GM19193 (cell line): ENCODE measurements around the gene PRR18.

ENCODE experiments used
- POLR2A ChIP-seq: IDR thresholded peaks from 4 replicates; pipeline ENCODE4 v1.6.1; 2011; ENCODE audit not compliant: insufficient read depth, insufficient read length; ENCODE audit errors: extremely low read depth

The PRR18 gene

DNA sequence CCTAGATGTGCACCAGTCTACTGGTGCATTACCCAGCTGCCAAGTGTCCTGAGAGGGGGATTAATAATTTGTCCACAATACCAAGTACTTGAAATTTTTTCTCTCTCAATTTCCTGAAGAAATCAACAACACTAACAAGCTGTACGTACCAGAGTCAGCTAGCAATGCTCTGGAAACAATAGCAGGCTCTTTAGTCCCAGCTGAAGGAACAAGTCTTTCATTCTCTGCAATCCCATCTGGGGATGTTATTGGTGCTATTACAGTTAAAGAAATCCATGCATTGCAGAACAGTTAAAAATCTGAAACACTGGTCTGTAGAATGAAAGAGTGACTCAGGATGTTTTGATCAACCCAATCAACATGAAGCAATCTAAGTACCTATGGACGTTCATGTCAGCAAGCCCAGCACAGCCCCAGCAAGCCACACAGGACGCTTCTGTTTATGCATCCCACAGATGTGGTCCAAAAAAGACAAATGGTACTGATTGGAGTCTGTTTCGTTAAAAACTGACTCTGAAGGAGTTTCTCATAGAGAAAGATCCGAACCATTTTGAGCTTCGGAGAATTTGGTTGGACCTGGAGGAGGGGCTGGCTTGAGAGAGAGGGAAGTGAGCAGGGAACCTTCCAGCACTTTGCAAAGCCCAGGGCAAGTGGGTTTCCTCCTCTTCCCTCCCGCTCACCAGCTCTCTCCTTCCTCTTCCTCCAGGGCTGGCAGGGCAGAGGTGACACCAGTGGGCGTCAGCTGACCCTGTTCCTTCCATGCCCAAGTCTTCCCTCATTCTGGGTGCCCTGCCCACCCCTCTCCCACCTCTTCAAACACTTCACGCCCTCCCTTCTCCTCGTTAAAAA lies 11.9 kb downstream of the PRR18 start:
- TF ChIP-seq POLR2A, result no peak

DNA sequence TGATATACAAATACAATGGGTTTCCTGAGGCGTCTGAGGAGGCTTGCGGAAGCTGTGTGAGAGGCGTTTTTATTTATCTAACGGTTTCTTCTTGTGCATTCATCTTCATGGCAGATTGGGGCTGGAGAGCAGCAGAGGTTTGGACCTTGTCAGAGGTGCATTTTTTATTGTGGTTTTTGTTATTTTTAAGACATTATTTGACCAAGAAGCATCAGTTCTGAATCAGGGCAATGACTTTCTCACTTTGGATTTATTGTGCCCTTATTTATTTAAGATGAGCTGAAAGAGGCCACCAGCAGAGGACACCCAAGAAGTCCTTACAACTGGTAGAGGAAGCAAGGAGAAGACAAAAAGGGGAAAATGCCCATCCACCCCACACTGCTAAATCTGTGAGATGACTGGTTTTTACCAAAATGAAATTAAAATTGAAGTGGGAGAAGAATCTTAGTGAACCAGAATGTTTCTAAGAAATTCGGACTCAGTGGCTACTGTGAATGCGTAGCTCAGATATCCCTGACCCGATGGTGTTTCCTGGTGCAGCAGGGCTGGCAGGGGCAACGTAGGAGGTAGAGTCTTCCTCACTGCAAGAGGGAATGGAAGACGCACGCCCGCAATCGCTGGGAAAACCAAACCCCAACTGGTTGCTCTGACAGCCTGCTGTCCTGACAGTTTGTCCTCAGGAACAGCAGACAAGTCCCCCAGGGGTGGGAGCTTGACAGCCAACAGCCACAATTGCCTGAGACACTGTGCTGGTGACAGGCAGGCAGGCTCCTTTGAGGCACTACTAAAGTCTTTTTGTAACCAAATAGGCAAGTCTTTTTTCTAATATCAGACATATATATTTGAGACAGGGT lies 14.2 kb downstream of the PRR18 start:
- no peak for TF ChIP-seq POLR2A

DNA sequence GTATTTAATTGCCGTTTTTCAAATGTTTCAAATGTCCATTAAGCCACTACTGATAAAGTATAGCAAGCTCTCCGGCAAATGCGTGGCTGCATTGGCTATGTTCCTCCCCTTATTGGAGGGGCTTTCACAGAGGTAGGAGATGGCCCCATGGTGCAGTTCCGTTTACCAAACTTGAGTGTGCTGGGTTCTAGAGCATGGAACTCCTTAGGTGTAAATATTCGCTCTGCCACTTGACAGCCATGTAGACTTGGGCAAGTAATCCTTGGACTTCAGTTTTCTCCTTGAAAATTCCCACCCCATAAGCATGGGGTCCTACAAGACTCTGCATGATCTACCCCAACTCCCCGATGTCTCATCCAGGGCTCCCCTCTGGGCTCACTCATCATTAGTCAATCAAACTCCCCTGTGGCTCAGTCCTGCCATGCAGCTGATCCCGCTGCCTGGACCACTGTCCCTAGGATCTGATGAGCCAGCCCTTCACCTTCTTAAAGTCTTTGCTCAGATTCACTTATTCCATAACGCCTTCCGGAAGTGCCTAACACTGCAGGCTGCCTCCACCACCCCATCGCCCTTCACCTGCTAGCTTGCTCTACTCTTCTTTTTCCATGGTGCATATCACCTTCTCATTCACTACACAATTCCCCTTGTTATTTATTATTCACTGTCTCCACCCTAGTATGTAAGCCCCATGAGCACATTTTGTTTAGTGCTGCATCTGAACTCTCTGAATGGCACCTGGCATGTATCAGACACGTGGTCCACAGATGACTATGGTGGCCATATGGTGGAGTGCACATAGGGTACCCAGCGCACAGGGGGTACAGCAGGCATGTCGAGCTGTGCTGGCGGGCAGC lies 18.8 kb downstream of the PRR18 start:
- no peak for TF ChIP-seq POLR2A

DNA sequence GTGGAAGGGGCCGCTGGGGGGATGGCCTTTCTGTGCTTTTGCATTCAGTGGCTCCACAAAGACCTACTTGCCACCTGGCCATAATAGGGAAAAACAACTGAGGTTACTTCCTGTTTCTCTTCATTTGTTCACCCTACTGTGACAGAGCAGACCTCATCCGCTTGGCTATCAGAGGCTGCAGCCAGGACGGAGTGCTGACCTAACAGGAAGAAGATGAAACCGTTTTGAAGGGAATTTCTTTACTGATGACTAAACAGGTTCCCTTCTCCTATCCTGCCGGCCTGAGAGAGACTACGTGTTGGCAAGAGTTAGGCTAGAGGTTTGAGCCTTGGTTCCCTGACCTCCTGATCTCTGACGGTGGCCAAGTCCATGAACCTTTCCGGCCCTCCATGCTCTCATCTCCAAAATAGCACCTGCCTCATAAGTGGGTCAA lies 21.3 kb downstream of the PRR18 start:
- peak; percentile 20 for TF ChIP-seq POLR2A

DNA sequence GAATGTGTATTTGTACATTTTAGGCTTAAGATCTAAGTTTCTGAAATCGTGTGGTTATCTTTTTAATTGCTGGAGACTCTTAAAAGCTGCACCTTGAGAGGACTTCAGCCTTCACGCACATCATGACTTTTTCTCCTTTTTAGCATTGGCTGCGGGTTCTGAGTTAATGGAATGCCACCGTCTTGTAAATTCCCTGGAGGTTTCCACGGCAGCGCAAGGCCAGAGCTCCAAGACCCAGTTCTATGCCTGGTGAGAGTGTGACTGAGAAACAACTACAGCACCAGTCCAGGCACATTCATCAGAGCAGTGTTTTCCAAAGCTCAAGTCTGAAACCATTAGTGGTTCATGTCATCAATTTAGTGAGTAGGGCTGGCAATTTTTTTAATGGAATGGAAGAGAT lies 23.0 kb downstream of the PRR18 start:
- no peak for TF ChIP-seq POLR2A

DNA sequence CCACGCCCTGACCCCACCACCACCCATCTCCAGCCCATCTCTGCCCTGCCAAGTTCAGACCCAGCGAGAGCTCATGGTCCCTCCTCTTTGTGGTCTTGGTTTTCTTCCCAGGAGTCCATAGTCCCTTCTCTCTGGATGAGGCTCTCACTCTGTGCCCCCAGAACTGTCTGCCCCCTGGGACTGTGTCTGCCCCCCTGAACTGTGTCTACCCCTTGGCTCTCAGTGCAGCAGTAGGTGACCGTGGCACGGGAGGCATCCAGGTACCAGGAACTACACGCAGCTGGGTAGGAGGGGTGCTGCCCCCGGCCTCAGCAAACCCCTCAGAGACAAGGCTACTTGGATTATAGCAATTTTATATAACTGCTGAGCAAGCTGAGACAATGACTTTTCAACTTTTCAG lies 23.6 kb downstream of the PRR18 start:
- no peak for TF ChIP-seq POLR2A

DNA sequence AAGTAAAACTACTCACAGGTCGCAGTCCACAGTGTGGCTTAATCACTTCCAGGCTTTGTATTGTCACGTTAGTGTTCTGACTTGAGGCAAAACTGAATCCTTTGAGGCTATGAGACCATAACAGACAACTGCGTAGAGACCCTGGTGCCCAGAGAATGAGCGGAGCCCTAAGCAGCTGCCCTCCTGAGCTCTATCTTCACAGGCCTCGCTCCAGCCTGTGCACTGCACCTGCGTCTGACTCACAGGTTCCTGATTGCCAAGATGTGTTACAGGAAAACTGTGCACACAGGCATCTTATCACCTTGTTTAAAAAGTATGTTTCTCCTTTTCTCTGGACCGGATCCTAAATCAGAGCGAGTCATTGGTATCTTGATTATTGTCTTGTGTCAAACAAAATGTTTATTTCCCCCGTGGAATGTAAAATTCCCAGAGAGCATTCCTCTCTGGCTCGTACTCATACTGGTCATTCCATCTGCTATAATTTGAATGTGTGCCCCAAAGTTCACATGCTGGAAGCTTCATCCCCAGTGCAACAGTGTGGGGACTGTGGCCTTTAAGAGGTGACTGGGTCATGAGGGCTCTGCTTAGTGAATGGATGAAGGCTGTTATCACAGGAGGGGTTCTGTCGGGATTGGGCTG lies 25.7 kb downstream of the PRR18 start:
- TF ChIP-seq POLR2A, result no peak

DNA sequence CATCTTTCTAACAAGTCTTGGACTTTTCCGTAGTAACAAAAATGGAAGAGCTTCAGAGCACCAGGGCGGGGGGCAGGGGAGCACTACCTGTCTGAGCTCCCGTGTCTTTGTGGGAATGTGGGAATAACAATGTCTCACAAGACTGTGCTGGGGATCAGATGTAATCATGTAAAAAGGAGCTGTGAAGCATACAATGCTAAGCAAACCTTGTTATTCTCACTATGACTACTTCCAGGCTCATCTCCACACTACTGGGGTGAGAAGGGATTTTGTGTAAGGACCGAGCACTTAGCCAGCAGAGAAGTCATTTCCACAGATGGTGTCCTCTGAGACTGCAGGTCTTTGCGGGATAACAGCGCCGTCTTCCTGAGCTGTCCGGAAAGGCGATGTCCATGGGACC lies 27.1 kb downstream of the PRR18 start:
- TF ChIP-seq POLR2A, result no peak

DNA sequence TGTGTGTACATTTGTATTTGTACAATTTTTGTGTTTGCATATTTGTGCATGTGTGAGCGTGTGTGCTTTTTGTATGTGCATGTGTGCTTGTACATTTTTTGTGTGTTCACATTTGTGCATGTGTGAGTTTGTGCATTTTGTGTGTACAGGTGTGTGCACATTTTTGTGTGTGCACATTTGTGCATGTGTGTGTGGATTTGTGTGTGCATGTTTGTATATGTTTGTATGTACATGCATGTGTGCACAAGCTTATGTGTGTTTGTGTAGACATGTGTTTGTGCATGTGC lies 28.9 kb downstream of the PRR18 start:
- TF ChIP-seq POLR2A, result no peak

DNA sequence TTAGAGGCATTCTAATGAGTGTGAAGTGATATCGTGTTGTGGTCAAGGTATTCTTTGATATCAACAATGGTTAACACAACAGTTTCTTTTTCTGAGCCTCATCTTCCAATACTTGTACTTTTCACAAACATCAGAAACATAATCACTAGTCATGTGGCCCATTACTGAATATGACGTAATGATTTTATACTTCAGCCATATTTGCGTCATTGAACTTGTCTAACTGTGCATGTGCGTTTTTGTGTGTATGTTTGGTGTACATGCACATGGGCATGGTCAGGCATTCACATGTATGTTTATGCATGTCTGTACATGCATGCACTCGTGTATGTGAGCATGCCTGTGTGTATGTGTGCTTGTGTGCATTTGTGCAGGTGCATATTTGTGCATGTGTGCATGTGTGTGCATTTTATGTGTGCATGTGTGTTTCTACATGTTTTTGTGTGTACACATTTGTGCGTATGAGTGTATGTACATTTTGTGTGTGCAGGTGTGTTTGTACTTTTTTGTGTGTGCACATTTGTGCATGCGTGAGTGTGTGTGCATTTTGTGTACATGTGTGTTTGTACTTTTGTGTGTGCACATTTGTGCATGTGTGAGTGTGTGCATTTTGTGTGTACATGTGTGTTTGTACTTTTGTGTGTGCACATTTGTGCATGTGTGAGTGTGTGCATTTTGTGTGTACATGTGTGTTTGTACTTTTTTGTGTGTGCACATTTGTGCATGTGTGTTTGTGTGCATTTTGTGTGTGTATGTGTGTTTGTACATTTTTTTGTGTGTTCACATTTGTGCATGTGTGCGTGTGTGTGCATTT lies 29.4 kb downstream of the PRR18 start:
- TF ChIP-seq POLR2A, result no peak

DNA sequence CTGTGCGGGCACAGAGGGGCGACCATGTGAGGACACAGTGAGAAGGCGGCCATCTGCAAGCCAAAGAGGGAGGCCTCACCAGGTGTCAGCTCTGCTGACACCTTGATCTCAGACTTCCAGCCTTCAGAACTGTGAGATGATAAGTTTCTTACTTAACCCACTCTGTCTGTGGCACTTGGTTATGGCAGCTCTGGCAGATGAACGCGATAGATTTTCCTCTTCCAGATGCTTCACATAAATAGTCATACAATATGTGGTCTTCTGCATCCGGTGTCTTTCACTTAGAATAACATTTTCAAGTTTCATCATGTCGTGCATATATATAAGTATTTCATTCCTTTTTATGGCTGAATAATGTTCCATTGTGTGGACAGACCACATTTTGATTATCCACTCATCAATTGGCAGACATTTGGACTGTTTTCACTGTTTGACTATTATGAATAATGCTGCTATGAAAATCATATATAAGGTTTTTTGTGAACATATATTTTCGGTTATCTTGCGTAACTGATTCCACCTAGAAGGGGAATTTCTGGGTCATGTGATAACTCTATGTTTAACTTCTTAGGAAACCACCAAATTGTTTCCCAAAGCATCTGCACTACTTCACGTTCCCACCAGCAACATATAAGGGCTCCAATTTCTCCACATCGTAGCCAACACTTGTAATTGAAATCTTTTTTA lies 30.2 kb downstream of the PRR18 start:
- TF ChIP-seq POLR2A, result no peak

DNA sequence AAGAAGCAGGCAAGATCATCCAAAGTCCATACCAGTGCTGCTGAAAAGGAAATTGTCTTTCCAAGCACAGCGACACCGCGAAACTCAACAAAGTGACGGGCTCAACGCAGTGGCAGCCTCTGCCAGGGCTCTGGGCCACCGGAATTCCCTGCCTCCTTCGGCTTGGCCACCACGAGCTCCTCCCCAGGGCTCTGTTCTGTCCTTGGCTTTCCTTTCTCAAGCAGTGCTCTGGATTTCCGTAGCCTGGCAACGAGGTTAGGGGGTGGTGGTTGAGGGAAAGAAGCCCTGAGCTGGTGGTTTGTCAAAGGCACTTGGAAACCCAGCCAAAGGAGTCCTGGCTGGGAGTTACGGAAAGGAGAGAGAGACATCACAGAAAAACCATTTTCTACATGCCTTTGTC lies 31.2 kb downstream of the PRR18 start:
- TF ChIP-seq POLR2A, result no peak

DNA sequence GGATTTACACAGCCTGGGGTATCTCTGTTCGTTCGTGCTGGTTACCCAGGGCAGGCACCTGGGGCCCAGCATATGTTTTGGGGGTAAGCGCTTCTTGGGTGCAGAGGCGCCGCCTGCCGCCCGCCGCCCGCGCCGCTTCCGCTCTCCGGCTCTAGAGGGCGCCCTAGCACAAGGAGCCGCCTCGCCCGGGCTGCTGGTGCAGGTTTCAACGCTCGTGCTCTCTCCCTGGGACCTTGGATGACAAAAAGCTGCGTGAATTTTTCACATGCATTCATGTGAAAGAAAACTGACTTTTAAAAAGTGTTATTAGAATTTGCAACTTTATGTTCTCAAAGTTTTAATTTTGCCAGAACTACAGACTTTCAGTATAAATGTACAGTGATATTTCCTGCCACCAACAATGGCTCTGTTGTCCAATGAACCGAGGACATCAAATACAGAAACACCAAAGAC lies 32.5 kb downstream of the PRR18 start:
- TF ChIP-seq POLR2A, result no peak
